Activated CD4-positive, alpha-beta T cell treated with anti-CD3 and anti-CD28 coated beads for 36 hours (primary cell): Measurements from ENCODE around the gene CAV1. TPM values are rescaled to one million over a fixed set of nuclear protein-coding genes. Genes with fewer than 3 reads are reported as not detected.
"Not testable (repeated sequence)": the region's sequence is repeated elsewhere in the genome, so short reads cannot be mapped to it uniquely, and the experiment has no call there.

Experiments used
- ATAC-seq: fragments of 200-7000 bp; cut with Tn5 transposase; one replicate; pipeline ENCODE4 v1.10.0; 2021; ENCODE audit warnings: mild to moderate bottlenecking, moderate library complexity
- CTCF ChIA-PET: fragments of 350-600 bp; sonication (Branson Sonifier 250); formaldehyde crosslinking; loops from one replicate; lab custom pipeline; 2021; ENCODE audit warnings: antibody characterized with exemption; lab: Charles Lee
- POLR2A ChIA-PET: fragments of 350-600 bp; sonication (Branson Sonifier 250); formaldehyde crosslinking; loops from one replicate; lab custom pipeline; 2021; ENCODE audit warnings: antibody characterized with exemption, inconsistent platforms; lab: Charles Lee
- DNase-seq: peaks from one replicate; pipeline ENCODE4 v3.0.0-alpha.2; 2020
- H3K27ac Mint-ChIP-seq: one replicate; pipeline ENCODE4 v1.8.0; 2021; ENCODE audit warnings: mixed read lengths
- H3K27me3 Mint-ChIP-seq: one replicate; pipeline ENCODE4 v1.8.0; 2021; ENCODE audit warnings: mixed read lengths
- H3K36me3 Mint-ChIP-seq: one replicate; pipeline ENCODE4 v1.8.0; 2021; ENCODE audit warnings: low read depth, mixed read lengths
- H3K4me1 Mint-ChIP-seq: one replicate; pipeline ENCODE4 v1.8.0; 2021; ENCODE audit warnings: mixed read lengths
- H3K4me3 Mint-ChIP-seq: one replicate; pipeline ENCODE4 v1.8.0; 2021; ENCODE audit warnings: mild to moderate bottlenecking, moderate library complexity, mixed read lengths
- H3K9me3 Mint-ChIP-seq: one replicate; pipeline ENCODE4 v1.8.0; 2021; ENCODE audit warnings: low read depth, mixed read lengths
- intact Hi-C, 2 experiments: fragments of 100-400 bp; cut with DNase I in 1 of 2; cut with micrococcal nuclease in 1 of 2; formaldehyde crosslinking; loops; one replicate each; pipeline versions ENCODE4 v1.14.2 to v1.15.1; 2022 to 2024; cut with DNase I, micrococcal nuclease
- total RNA-seq, 2 experiments: library from RNA; stranded (reverse); gene quantifications; one replicate each; pipeline ENCODE4 v1.2.3, GENCODE V29; 2021

CAV1 gene
- total RNA-seq, 2 experiments from 2014 or later, result 0.25 TPM

DNA sequence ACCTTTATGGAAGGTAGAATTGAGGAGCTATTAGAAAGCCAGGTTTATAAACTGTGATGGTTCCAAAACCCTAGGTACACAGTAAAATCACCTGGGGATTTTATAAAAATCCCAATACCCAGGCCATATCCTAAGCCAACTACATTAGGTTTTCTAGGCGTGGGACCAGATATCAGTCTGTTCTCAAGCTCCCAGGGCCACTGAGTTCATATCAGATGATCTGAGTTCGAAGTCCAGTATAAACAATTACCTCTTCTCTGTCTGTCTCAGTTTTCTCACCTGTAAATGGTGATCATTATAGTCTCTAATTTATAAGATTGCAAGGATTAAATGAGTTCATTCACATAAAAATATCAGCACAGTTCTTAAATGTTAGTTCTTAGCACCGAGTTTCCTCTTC lies 60.6 kb downstream of the CAV1 start:
- CTCF ChIA-PET, result interaction anchor here (0.6 to 0.7 kb wide), 3 partner anchors 303 to 361 kb away, joined by 3 to 5 read pairs (median 3); no protein-coding TSS in a partner anchor
- no peaks in the 10 kb centered on the region for H3K9me3 Mint-ChIP-seq
- H3K4me1 Mint-ChIP-seq, result peaks cover 24% of the 10 kb centered on the region
- ATAC-seq (no peak), DNase-seq (no peak)
- H3K27ac Mint-ChIP-seq, result no peak overlapping the region
- intact Hi-C loops, result loop anchor here (2.0 to 5.0 kb wide), 4 partner anchors 58 to 348 kb away; partner anchors contain the start of gene CAV1 (in 1 of the 2)
- POLR2A ChIA-PET, result no interaction called here
- peaks cover 2% of the 10 kb centered on the region for H3K27me3 Mint-ChIP-seq
- no peak overlapping the region for H3K4me3 Mint-ChIP-seq
- H3K36me3 Mint-ChIP-seq, result no peaks in the 10 kb centered on the region

GRCh38 chr7:116585967-116586366 lies 61.1 kb downstream of the CAV1 start:
- ATAC-seq (no peak), DNase-seq (no peak)
- Mint-ChIP-seq H3K9me3 (no peaks in the 10 kb centered on the region), H3K27me3 (peaks cover 4% of the 10 kb centered on the region), H3K4me3 (no peak overlapping the region), H3K4me1 (peaks cover 24% of the 10 kb centered on the region), H3K27ac (no peak overlapping the region), H3K36me3 (no peaks in the 10 kb centered on the region)
- intact Hi-C loops, result loop anchor here (2.0 to 5.0 kb wide), 4 partner anchors 59 to 349 kb away; partner anchors contain the start of gene CAV1 (in 1 of the 2)
- POLR2A ChIA-PET, result no interaction called here
- CTCF ChIA-PET, result interaction anchor here (0.7 to 1.0 kb wide), 3 partner anchors 59 to 362 kb away, joined by 3 to 4 read pairs (median 3); no protein-coding TSS in a partner anchor

- DNase-seq, H3K4me3 Mint-ChIP-seq, H3K27ac Mint-ChIP-seq, H3K36me3 Mint-ChIP-seq, ATAC-seq, POLR2A ChIA-PET, H3K9me3 Mint-ChIP-seq, H3K27me3 Mint-ChIP-seq: not testable (repeated sequence)
- CTCF ChIA-PET, result interaction anchor here (0.7 to 1.0 kb wide), 2 partner anchors 328 to 332 kb away, joined by 3 to 4 read pairs; no protein-coding TSS in a partner anchor
- intact Hi-C loops, result loop anchor here (5.0 kb wide), 3 partner anchors 60 to 350 kb away; partner anchors contain the start of gene CAV1 (in 1 of the 2)
- H3K4me1 Mint-ChIP-seq, result peaks cover 29% of the 10 kb centered on the region
Observed at GRCh38 chr7:116587200-116587599, 62.4 kb downstream of the CAV1 start.

GRCh38 chr7:116588225-116588624 lies 63.4 kb downstream of the CAV1 start:
- POLR2A ChIA-PET, result no interaction called here
- CTCF ChIA-PET, result interaction anchor here (0.8 to 1.7 kb wide), 7 partner anchors 9 to 409 kb away, joined by 3 to 40 read pairs (median 4); no protein-coding TSS in a partner anchor
- DNase-seq (peak; percentile 75), ATAC-seq (peak; percentile 91)
- no peak overlapping the region for H3K4me3 Mint-ChIP-seq
- peaks cover 28% of the 10 kb centered on the region for H3K4me1 Mint-ChIP-seq
- intact Hi-C loops, result loop anchor here (5.0 kb wide), 3 partner anchors 61 to 351 kb away; partner anchors contain the start of gene CAV1 (in 1 of the 2)
- peaks cover 14% of the 10 kb centered on the region for H3K27me3 Mint-ChIP-seq
- no peaks in the 10 kb centered on the region for H3K9me3 Mint-ChIP-seq
- no peaks in the 10 kb centered on the region for H3K36me3 Mint-ChIP-seq
- no peak overlapping the region for H3K27ac Mint-ChIP-seq

GRCh38 chr7:116588641-116589594 lies 64.1 kb downstream of the CAV1 start:
- POLR2A ChIA-PET, result no interaction called here
- no peak overlapping the region for H3K4me3 Mint-ChIP-seq

GRCh38 chr7:116591202-116592040 lies 66.6 kb downstream of the CAV1 start:
- H3K27ac Mint-ChIP-seq, result no peak overlapping the region
- H3K27me3 Mint-ChIP-seq, result peaks cover 28% of the 10 kb centered on the region
- CTCF ChIA-PET, result interaction anchor here (0.6 to 4.6 kb wide), 54 partner anchors 10 to 689 kb away, joined by 3 to 67 read pairs (median 4); partner anchors contain the start of gene MET
- H3K9me3 Mint-ChIP-seq, result no peaks in the 10 kb centered on the region
- intact Hi-C loops, result loop anchor here (1.0 to 5.0 kb wide), 4 partner anchors 86 to 218 kb away; no protein-coding TSS in a partner anchor
- H3K4me1 Mint-ChIP-seq, result peaks cover 21% of the 10 kb centered on the region
- ATAC-seq (no peak), DNase-seq (no peak)
- no peak overlapping the region for H3K4me3 Mint-ChIP-seq
- no peaks in the 10 kb centered on the region for H3K36me3 Mint-ChIP-seq
- POLR2A ChIA-PET, result no interaction called here

More at GRCh38 chr7:116588641-116589594, 64.1 kb downstream of the CAV1 start:
- Mint-ChIP-seq H3K27ac (peak overlapping the region; percentile 39), H3K36me3 (no peaks in the 10 kb centered on the region), H3K4me1 (peaks cover 24% of the 10 kb centered on the region), H3K9me3 (no peaks in the 10 kb centered on the region), H3K27me3 (peaks cover 18% of the 10 kb centered on the region)
- CTCF ChIA-PET, result interaction anchor here (0.5 to 1.7 kb wide), 27 partner anchors 10 to 446 kb away, joined by 3 to 40 read pairs (median 3); no protein-coding TSS in a partner anchor
- intact Hi-C loops, result loop anchor here (1.0 to 5.0 kb wide), 8 partner anchors 62 to 451 kb away; partner anchors contain the start of gene CAV1 (in 1 of the 2)
- DNase-seq (no peak), ATAC-seq (peak; percentile 13)

GRCh38 chr7:116592041-116592355 lies 67.2 kb downstream of the CAV1 start:
- H3K27ac Mint-ChIP-seq, result no peak overlapping the region
- intact Hi-C loops, result loop anchor here in 1 of 2 experiments (5.0 kb wide), 2 partner anchors 85 to 195 kb away; no protein-coding TSS in a partner anchor
- DNase-seq (no peak), ATAC-seq (no peak)
- peak overlapping the region; percentile 47 for H3K4me3 Mint-ChIP-seq
- H3K9me3 Mint-ChIP-seq, result no peaks in the 10 kb centered on the region
- H3K27me3 Mint-ChIP-seq, result peaks cover 32% of the 10 kb centered on the region
- ChIA-PET CTCF (interaction anchor here (0.6 to 4.6 kb wide), 41 partner anchors 10 to 690 kb away, joined by 3 to 67 read pairs (median 5); no protein-coding TSS in a partner anchor), POLR2A (no interaction called here)
- no peaks in the 10 kb centered on the region for H3K36me3 Mint-ChIP-seq
- H3K4me1 Mint-ChIP-seq, result peaks cover 21% of the 10 kb centered on the region

DNA sequence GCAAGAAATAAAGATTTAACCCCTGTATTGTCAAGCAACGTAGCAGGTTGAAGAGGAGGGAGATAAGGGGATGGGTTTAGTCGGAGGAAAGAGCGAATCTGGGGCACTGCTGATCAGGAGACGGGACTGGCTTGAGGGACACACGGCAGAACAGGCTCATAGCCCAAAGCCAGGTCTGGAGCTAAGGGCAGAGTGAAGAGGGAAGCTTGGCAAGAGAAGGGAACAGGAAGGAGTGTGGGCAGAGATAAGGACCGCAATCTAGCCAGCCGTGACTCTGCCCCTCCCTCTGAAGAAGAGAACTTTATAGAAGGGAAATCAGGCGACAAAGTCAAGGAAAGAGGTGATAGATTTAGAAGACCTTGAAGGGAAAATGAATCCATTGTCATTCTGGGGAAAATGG lies 67.6 kb downstream of the CAV1 start:
- ATAC-seq (no peak), DNase-seq (peak; percentile 6)
- Mint-ChIP-seq H3K27ac (no peak overlapping the region), H3K4me1 (peaks cover 21% of the 10 kb centered on the region), H3K4me3 (peak overlapping the region; percentile 47), H3K9me3 (no peaks in the 10 kb centered on the region), H3K27me3 (peaks cover 32% of the 10 kb centered on the region), H3K36me3 (no peaks in the 10 kb centered on the region)
- intact Hi-C loops, result loop anchor here in 1 of 2 experiments (5.0 kb wide), 2 partner anchors 85 to 195 kb away; no protein-coding TSS in a partner anchor
- POLR2A ChIA-PET, result no interaction called here
- CTCF ChIA-PET, result interaction anchor here (0.6 to 4.6 kb wide), 34 partner anchors 9 to 690 kb away, joined by 3 to 67 read pairs (median 4); no protein-coding TSS in a partner anchor

GRCh38 chr7:116593359-116594075 lies 68.7 kb downstream of the CAV1 start:
- no peak overlapping the region for H3K27ac Mint-ChIP-seq
- no peak for DNase-seq
- peaks cover 14% of the 10 kb centered on the region for H3K4me1 Mint-ChIP-seq
- ChIA-PET CTCF (interaction anchor here (1.1 to 4.6 kb wide), 5 partner anchors 15 to 335 kb away, joined by 3 to 67 read pairs (median 6); no protein-coding TSS in a partner anchor), POLR2A (no interaction called here)
- H3K27me3 Mint-ChIP-seq, result peaks cover 35% of the 10 kb centered on the region
- H3K36me3 Mint-ChIP-seq, result no peaks in the 10 kb centered on the region
- H3K4me3 Mint-ChIP-seq, result no peak overlapping the region
- intact Hi-C loops, result loop anchor here in 1 of 2 experiments (5.0 kb wide), 2 partner anchors 84 to 194 kb away; no protein-coding TSS in a partner anchor
- H3K9me3 Mint-ChIP-seq, result no peaks in the 10 kb centered on the region
- no peak for ATAC-seq

- CTCF ChIA-PET, result interaction anchor here (0.7 to 1.9 kb wide), 3 partner anchors 222 to 458 kb away, joined by 3 to 6 read pairs (median 4); no protein-coding TSS in a partner anchor
- DNase-seq, result no peak
- H3K4me1 Mint-ChIP-seq, result peaks cover 9% of the 10 kb centered on the region
- H3K4me3 Mint-ChIP-seq, result no peak overlapping the region
- ATAC-seq, result no peak
- no peak overlapping the region for H3K27ac Mint-ChIP-seq
- POLR2A ChIA-PET, result no interaction called here
- no peaks in the 10 kb centered on the region for H3K9me3 Mint-ChIP-seq
- no peaks in the 10 kb centered on the region for H3K36me3 Mint-ChIP-seq
- peaks cover 33% of the 10 kb centered on the region for H3K27me3 Mint-ChIP-seq
- intact Hi-C loops, result no loop called here
Observed at GRCh38 chr7:116595063-116595462, 70.2 kb downstream of the CAV1 start.
